Prostate gland (tissue), 2 donors: ENCODE measurements around the gene PRX. TPM values are rescaled to one million over a fixed set of nuclear protein-coding genes. Genes with fewer than 3 reads are reported as not detected.

Source experiments
- DNase-seq: peaks from one replicate; pipeline ENCODE4 v3.0.0-alpha.2; 2019; ENCODE audit warnings: low spot score
- H3K27ac ChIP-seq, 2 donors: fragments of 200-600 bp; sonication (generic); 2 replicates each; pipeline ENCODE4 v1.5.1; 2017 to 2019
- H3K27me3 ChIP-seq: fragments of 200-600 bp; sonication (generic); replicated peaks from 2 replicates; pipeline ENCODE4 v1.5.1; 2019; ENCODE audit not compliant: insufficient read depth
- H3K36me3 ChIP-seq, 2 donors: fragments of 200-600 bp; sonication (generic); 1 replicate in 1 of 2; 2 replicates in 1 of 2; pipeline versions ENCODE4 v1.5.1 to v1.8.1; 2017 to 2019
- H3K4me1 ChIP-seq: fragments of 200-600 bp; sonication (generic); replicated peaks from 2 replicates; pipeline ENCODE4 v1.5.1; 2019
- H3K4me3 ChIP-seq, 2 donors: fragments of 200-600 bp; sonication (generic); 2 replicates each; pipeline ENCODE4 v1.5.1; 2017 to 2019
- H3K9me3 ChIP-seq: fragments of 200-600 bp; sonication (generic); 2 replicates; pipeline ENCODE4 v1.5.1; 2017
- POLR2A ChIP-seq: fragments of 450-650 bp; IDR thresholded peaks from one replicate; pipeline ENCODE4 v1.6.1; 2016; ENCODE audit warnings: antibody characterized with exemption, mild to moderate bottlenecking
- POLR2AphosphoS5 ChIP-seq: sonication (generic); formaldehyde crosslinking; IDR thresholded peaks from one replicate; pipeline ENCODE4 v1.6.1; 2017; ENCODE audit warnings: antibody characterized with exemption
- WGBS: methylation state at CpG from one replicate; pipeline ENCODE4 v1.1.5; 2018; 5-methylcytosine and 5-hydroxymethylcytosine counted together
- intact Hi-C: fragments of 100-400 bp; cut with DNase I; formaldehyde crosslinking; loops from one replicate; pipeline ENCODE4 v1.14.2; 2022
- total RNA-seq, 2 donors: library from RNA; depleted of rRNA; stranded (reverse); fragments of >200 nt; gene quantifications; one replicate each; pipeline ENCODE4 v1.1.0, GENCODE V29; 2016
- TF ChIP-seq, protein P1 (sequence below), 4 experiments: fragments of 200-600 bp in 2 of 4; fragments of 450-650 bp in 2 of 4; sonication (generic) in 2 of 4; IDR thresholded peaks; 1 replicate in 3 of 4; 2 replicates in 1 of 4; pipeline ENCODE4 v1.5.1; 2016 to 2019; ENCODE audit warnings: antibody characterized with exemption in 4 of 4, mild to moderate bottlenecking in 2 of 4, moderate library complexity in 2 of 4

PRX gene
- total RNA-seq, 2 donors from 2014 or later: 4.1 to 10.7 TPM

DNA sequence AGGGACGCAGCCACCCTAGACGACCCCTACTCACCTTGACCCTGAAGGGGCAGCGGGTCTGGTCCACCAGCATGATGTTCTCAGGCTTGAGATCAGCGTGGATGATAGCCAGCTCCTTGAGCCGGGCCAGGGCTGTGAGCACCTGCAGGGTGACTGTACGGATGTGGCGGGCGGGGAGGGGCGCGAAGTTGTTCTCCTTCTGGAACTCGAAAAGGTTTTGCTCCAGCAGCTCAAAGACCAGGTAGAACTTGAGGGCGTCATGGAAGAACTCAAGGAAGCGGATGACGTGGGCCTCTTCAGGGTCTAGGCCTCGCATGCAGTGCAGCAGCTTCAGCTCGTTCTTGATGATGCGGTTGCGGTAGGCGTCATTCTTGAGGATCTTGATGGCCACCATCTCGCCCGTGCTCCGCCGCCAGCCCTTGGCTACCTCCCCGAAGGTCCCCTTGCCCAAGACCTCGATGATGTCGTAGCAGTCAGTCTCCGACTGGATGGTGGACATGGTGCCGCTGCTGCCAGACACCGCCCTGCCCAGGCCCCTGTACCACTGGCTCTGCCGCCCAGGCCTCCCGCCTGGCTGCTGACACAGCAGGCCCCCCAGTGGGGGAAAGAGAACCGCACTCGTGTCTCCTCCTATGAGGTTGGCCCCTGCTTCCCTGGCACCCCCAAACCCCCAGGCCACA, 23.6 kb downstream of the PRX start:
- 97% methylated on average over 33 of the region's 33 CpGs for WGBS
- H3K9me3 ChIP-seq: no peaks in the 10 kb centered on the region
- DNase-seq: no peak
- no peak overlapping the region for H3K4me3 ChIP-seq
- intact Hi-C loops: no loop called here
- TF ChIP-seq POLR2A (no peak), POLR2AphosphoS5 (no peak)
- TF ChIP-seq, protein P1, sequence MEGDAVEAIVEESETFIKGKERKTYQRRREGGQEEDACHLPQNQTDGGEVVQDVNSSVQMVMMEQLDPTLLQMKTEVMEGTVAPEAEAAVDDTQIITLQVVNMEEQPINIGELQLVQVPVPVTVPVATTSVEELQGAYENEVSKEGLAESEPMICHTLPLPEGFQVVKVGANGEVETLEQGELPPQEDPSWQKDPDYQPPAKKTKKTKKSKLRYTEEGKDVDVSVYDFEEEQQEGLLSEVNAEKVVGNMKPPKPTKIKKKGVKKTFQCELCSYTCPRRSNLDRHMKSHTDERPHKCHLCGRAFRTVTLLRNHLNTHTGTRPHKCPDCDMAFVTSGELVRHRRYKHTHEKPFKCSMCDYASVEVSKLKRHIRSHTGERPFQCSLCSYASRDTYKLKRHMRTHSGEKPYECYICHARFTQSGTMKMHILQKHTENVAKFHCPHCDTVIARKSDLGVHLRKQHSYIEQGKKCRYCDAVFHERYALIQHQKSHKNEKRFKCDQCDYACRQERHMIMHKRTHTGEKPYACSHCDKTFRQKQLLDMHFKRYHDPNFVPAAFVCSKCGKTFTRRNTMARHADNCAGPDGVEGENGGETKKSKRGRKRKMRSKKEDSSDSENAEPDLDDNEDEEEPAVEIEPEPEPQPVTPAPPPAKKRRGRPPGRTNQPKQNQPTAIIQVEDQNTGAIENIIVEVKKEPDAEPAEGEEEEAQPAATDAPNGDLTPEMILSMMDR (IDR thresholded peaks at IDR 0.05): no peak
- H3K4me1 ChIP-seq: no peaks in the 10 kb centered on the region
- no peaks in the 10 kb centered on the region for H3K36me3 ChIP-seq
- no peaks in the 10 kb centered on the region for H3K27me3 ChIP-seq
- H3K27ac ChIP-seq: no peak overlapping the region

DNA sequence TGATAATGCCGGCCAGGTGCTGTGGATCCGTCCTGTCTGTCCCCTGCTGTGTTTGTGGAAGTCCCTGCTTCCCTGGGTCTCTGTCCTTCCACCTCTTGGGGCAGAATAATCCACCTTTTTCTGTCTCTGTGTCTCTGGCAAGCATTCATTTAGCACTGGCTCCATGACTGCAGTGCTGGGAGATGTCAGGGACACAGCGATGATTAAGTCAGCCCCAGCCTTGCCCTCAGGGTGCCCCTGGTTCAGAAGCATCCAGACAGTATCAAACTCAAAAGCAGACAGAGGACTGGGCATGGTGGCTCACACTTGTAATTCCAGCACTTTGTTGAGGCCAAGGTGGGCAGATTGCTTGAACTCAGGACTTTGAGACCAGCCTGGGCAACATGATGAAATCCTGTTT, 24.7 kb downstream of the PRX start:
- Histone ChIP-seq H3K27me3 (no peaks in the 10 kb centered on the region), H3K4me1 (no peaks in the 10 kb centered on the region), H3K4me3 (no peak overlapping the region), H3K36me3 (no peaks in the 10 kb centered on the region), H3K9me3 (no peaks in the 10 kb centered on the region), H3K27ac (no peak overlapping the region)
- DNase-seq: no peak
- WGBS: 75% methylated on average over 3 of the region's 3 CpGs
- TF ChIP-seq POLR2AphosphoS5 (no peak), POLR2A (no peak)
- intact Hi-C loops: no loop called here

DNA sequence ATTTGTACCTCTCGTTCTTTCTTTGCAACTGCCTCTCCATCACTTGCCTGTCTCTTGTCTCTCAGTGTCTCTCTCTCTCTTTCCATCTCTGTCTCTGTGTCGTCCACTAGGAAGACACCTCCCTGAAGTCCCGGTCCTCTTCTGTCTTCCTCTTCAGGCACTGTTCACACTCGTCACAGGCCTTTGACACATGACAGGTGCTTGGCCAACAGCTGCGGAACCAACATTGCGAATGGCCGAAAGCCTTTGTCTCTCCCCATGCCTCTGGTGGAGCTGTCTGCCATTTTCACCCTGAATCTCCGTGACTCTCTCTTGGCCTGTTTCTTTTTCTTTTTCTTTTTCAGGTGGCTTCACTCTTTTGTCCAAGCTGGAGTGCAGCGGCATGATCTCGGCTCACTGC, 26.0 kb downstream of the PRX start:
- Histone ChIP-seq H3K4me3 (no peak overlapping the region), H3K4me1 (no peaks in the 10 kb centered on the region), H3K36me3 (no peaks in the 10 kb centered on the region), H3K9me3 (no peaks in the 10 kb centered on the region), H3K27ac (no peak overlapping the region), H3K27me3 (no peaks in the 10 kb centered on the region)
- DNase-seq: no peak
- intact Hi-C loops: no loop called here
- no peak for TF ChIP-seq POLR2AphosphoS5
- TF ChIP-seq, protein P1 (IDR thresholded peaks at IDR 0.05): no peak
- no peak for TF ChIP-seq POLR2A
- WGBS: 96% methylated on average over 10 of the region's 10 CpGs

DNA sequence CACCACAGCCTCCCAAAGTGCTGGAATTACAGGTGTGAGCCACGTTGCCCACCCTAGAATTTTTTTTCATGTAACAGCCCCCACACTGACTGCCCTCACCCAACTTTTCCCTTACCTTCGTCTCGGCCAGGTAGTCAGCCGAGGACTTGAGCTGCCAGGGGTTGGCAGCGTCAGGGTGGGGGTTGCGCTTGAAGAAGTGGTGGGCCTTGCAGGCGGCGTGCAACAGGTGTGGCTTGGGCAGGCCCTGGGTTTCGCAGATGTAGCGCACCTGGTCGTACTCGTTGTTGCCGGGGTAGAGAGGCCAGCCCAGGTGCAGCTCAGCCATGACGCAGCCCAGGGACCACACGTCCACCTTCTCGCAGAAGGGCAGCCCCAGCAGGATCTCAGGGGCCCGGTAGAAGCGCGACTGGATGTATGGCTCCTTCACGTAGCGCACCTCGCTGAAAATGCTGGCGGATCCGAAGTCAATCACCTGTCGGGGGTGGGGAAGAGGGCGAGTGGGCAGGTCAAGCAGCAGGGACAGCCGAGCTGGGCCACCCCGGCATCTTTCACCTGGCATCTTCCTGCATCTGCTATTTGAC, 29.4 kb downstream of the PRX start:
- 80% methylated on average over 28 of the region's 28 CpGs for WGBS
- no peak for DNase-seq
- Histone ChIP-seq H3K9me3 (no peaks in the 10 kb centered on the region), H3K27ac (no peak overlapping the region), H3K4me3 (no peak overlapping the region), H3K36me3 (no peaks in the 10 kb centered on the region), H3K4me1 (no peaks in the 10 kb centered on the region), H3K27me3 (no peaks in the 10 kb centered on the region)
- intact Hi-C loops: no loop called here
- TF ChIP-seq, protein P1 (IDR thresholded peaks at IDR 0.05): no peak
- TF ChIP-seq POLR2AphosphoS5 (no peak), POLR2A (no peak)

DNA sequence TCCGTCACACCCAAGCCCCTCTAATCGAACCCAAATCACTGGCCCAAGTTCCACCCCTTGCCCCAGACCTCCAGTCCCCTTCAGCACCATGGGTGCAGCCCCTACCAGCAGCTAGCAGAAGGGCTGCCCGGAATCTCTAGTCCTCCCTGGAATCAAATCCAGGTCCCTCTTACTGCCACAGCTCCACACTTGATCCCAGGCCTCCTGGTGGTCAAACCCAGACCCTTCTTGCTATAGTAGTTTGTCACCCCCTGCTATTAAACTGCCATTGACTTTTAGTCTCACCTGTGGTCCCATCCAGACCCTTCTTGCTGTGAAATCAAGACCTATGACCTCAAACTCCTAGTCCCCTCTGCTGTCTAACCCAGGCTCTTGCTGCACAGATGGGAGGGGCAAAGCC, 31.9 kb downstream of the PRX start:
- Histone ChIP-seq H3K9me3 (no peaks in the 10 kb centered on the region), H3K4me1 (no peaks in the 10 kb centered on the region), H3K27ac (no peak overlapping the region), H3K36me3 (peaks cover 0 to 4% of the 10 kb centered on the region in 2 donors), H3K27me3 (no peaks in the 10 kb centered on the region), H3K4me3 (no peak overlapping the region)
- no peak for DNase-seq
- intact Hi-C loops: no loop called here
- TF ChIP-seq, protein P1 (IDR thresholded peaks at IDR 0.05): no peak
- no peak for TF ChIP-seq POLR2A
- TF ChIP-seq POLR2AphosphoS5: no peak
- 81% methylated on average over 3 of the region's 3 CpGs for WGBS
